ENCODE data around the gene TLN1.

Gene TLN1

GRCh38 chr9:35727676-35728040 is 4.3 kb downstream of the TLN1 start:
- DNase-seq, result no peak

GRCh38 chr9:35726931-35727330 is 5.1 kb downstream of the TLN1 start:
- DNase-seq, result no peak

GRCh38 chr9:35725362-35725761 is 6.6 kb downstream of the TLN1 start:
- DNase-seq, result no peak

DNA sequence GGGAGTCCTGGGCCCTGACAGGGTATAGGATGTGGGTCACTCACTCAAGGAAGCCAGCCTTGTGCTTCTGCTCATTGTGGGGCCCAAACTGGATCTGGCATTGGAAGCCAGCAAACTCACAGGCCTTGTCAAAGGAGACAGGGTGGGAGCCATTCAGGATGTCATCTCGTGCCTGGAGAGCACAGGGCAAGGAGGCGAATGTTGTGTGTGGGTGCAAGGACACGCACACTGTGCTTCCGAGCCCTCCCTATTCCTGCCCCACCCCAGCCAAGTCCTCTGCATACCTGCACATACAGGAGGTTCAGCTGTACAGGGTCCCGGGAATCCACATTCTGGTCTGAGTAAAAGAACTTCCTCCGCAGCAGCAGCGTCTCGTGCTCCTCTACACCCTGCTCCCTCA is 8.1 kb downstream of the TLN1 start:
- no peak for DNase-seq

DNA sequence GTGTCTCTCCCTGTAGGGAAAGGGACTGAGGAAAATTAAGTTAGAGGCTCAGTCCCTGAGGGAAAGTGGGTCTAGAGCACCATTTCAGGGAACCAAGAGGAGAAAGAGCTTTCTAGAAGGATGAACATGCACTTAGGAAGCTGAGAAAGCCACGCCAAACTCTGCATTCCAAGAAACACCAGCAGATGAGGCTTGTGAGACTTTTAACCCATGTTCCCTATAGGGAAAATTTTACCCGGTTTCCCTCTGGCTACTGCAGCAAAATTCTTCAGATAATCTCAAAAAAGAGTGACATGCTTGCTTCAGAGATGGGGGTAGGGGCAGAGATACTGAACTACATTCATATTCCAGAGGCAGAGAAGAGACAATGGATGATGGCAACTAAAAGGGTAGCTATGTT is 8.6 kb downstream of the TLN1 start:
- no peak for DNase-seq

GRCh38 chr9:35719546-35719945 is 12.4 kb downstream of the TLN1 start:
- DNase-seq, result no peak

GRCh38 chr9:35718721-35719511 is 13.1 kb downstream of the TLN1 start:
- no peak for DNase-seq

- no peak for DNase-seq
Observed at GRCh38 chr9:35717132-35717870, 14.7 kb downstream of the TLN1 start.

- no peak for DNase-seq
Observed at GRCh38 chr9:35716230-35716629, 15.8 kb downstream of the TLN1 start.

- no peak for DNase-seq
Observed at GRCh38 chr9:35714579-35715252, 17.3 kb downstream of the TLN1 start.

DNA sequence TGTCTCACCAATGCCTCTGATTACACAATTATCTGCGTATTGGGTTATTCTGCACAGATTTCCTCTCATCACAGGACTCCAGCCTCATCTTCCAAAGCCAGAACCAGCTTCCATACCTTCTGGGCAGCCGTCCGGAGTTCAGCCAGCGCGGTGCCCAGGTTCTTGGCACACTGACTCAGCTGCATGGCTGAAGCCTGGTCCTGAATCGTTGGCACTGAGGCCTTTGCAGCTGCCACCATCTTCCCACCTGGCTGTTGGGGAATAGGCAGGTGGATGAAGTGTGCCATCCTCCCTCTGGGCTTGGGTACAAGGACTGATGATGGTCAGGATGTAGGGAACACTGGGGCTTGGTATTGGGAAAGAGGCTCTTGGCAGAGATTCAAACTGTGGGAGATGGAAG is 17.9 kb downstream of the TLN1 start:
- DNase-seq, result no peak

- DNase-seq, result no peak
Observed at GRCh38 chr9:35713578-35713977, 18.4 kb downstream of the TLN1 start.

DNA sequence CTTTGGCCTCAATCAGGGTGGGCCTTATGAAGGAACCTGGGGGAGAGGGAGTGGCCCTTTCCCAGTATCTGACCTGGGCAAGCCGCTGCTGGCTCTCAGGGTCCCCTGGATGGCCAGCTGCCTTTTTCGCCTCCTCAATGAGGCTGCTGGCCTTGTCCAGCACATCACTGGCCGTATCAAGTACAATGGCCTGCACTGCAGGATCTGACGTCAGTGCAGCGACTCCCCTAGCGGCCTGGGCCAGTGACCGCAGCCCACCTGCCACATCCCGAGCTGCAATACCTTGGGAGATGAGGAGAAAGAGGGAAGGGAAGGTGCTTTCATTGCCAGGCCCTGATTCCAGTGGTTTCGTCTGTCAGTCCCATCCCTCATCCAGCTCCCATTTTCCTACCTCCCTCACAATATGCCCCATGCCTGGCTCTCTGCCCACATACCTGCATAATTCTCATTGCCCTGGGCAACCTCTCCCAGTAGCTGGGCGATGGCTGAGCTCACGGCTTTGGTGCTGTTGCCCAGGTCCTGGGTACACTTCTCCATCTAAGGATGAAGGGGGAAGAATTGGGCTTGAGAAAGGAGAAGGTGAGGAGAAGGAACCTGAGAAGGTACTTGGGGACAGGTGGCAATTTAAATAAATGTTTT is 19.1 kb downstream of the TLN1 start:
- no peak for DNase-seq

- DNase-seq, result no peak
Observed at GRCh38 chr9:35711501-35712428, 20.2 kb downstream of the TLN1 start.

- DNase-seq, result no peak
Observed at GRCh38 chr9:35710818-35711500, 21.0 kb downstream of the TLN1 start.

DNA sequence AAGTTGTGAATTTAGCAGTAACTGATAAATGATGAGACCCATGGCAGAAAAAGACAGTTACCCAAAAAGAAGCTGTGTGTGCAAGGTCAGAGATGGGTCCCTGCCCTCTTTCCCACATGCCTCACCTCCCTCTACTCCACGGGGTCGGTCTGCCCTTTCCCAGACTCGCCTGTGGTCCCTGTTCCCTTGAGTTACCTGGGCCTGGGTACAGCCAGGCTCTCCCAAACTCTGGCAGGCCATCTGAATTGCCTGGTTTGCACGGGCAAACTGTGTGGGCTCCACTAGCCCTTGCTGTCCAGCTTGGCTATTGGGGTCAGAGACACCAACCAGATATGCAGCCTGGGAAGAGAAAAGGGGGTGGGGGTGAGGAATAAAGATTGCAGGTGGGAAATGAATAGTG is 23.8 kb downstream of the TLN1 start:
- no peak for DNase-seq

DNA sequence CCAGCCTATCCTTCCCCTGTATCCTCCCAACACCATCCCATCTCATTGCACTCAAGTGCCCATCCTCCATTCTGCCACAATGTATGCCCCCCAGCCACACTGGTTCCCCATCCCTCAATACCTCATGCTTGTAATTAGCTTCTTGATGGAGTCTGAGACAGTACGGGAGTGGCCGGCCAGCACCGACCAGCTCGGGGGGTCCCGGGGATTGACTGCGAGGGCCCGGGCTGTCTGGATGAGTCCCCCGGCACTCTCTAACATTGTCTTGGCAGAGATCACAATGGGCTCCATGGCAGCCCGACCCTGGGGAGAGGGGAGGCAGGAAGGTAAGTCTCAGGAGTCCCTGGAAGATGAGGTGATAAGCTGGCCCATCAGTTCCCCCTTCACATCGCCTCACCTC is 25.0 kb downstream of the TLN1 start:
- no peak for DNase-seq

DNA sequence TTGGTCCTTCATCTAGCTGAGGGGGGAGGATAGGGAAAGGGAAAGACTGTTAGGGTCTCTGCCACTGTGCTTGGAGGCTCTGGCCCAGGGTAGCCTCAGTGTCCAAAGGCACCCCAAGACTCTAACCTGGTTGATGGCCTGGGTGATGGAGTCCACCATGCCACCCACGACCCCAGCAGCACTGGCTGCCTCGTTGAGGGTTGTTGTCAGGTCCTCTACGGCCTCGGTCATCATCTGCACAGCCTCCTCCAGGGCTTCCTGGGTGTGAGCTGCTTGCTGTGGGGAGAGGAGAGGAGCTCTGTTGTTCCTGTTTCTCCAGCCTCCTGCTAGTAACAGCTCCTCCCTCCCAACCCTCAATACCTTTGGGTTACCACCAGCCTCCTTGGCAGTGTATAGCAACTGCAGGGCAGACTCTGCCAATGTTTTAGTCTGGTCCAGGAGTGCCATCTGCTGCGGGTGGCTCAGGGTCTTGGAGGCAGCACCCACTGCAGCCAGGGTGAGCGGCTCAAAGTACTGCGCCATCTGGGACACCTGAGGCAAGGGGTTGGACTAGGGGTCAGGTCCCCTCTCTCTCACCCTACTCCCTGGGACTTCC is 26.1 kb downstream of the TLN1 start:
- no peak for DNase-seq

GRCh38 chr9:35705372-35705771 is 26.6 kb downstream of the TLN1 start:
- DNase-seq, result no peak

GRCh38 chr9:35703906-35704672 is 27.9 kb downstream of the TLN1 start:
- no peak for DNase-seq

DNA sequence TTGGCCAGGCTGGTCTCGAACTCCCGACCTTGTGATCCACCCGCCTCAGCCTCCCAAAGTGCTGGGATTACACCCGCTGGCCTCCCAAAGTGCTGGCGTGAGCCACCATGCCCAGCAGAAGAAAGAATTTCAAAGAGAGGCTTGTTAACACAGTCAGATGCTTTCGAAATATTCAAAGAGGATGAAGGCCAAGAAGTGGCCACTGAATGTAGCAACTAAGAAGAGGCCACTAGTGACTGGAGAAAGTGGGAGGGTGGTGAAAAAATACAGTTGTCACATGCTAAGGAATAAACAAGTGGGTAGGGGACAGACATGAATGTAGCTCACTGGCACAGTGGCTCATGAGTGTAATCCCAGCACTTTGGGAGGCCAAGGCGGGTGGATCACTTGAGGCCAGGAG is 29.3 kb downstream of the TLN1 start:
- no peak for DNase-seq
